GM23248 (cell line): ENCODE data around the gene LPIN3. TPM values are rescaled to one million over a fixed set of nuclear protein-coding genes. Genes with fewer than 3 reads are reported as not detected.

ENCODE experiments used
- DNase-seq: peaks from one replicate; pipeline ENCODE4 v3.0.0-alpha.2; 2015
- H2AFZ ChIP-seq: fragments of 200-600 bp; sonication (generic); 2 replicates; pipeline ENCODE4 v1.6.1; 2016; ENCODE audit warnings: antibody characterized with exemption
- H3F3A ChIP-seq: fragments of 200-600 bp; sonication (generic); 2 replicates; pipeline ENCODE4 v1.6.1; 2016; ENCODE audit warnings: mild to moderate bottlenecking, antibody characterized with exemption, mixed run types; ENCODE audit not compliant: insufficient read depth
- H3K27ac ChIP-seq: fragments of 200-600 bp; sonication (generic); 2 replicates; pipeline ENCODE4 v1.5.1; 2016; ENCODE audit warnings: mild to moderate bottlenecking
- H3K27me3 ChIP-seq: fragments of 200-600 bp; sonication (generic); replicated peaks from 2 replicates; pipeline ENCODE4 v1.6.1; 2016; ENCODE audit warnings: mild to moderate bottlenecking; ENCODE audit not compliant: insufficient read depth
- H3K36me3 ChIP-seq: fragments of 200-600 bp; sonication (generic); 2 replicates; pipeline ENCODE4 v1.6.1; 2016; ENCODE audit warnings: low read depth, mild to moderate bottlenecking
- H3K4me1 ChIP-seq: fragments of 200-600 bp; sonication (generic); 2 replicates; pipeline ENCODE4 v1.6.1; 2016; ENCODE audit warnings: mild to moderate bottlenecking; ENCODE audit not compliant: insufficient read depth
- H3K4me2 ChIP-seq: fragments of 200-600 bp; sonication (generic); one replicate; pipeline ENCODE4 v1.6.1; 2016; ENCODE audit warnings: mild to moderate bottlenecking; ENCODE audit not compliant: unreplicated experiment
- H3K4me3 ChIP-seq: fragments of 200-600 bp; sonication (generic); 2 replicates; pipeline ENCODE4 v1.5.1; 2016; ENCODE audit warnings: mild to moderate bottlenecking
- H3K79me2 ChIP-seq: fragments of 200-600 bp; sonication (generic); 2 replicates; pipeline ENCODE4 v1.6.1; 2016; ENCODE audit warnings: mild to moderate bottlenecking; ENCODE audit not compliant: insufficient read depth
- H3K9ac ChIP-seq: fragments of 200-600 bp; sonication (generic); 2 replicates; pipeline ENCODE4 v1.6.1; 2016; ENCODE audit warnings: mild to moderate bottlenecking
- H3K9me2 ChIP-seq: fragments of 200-600 bp; sonication (generic); 2 replicates; pipeline ENCODE4 v1.6.1; 2016; ENCODE audit warnings: mixed run types, mild to moderate bottlenecking, moderate library complexity; ENCODE audit not compliant: insufficient read depth
- H3K9me3 ChIP-seq: fragments of 200-600 bp; sonication (generic); one replicate; pipeline ENCODE4 v1.6.1; 2017; ENCODE audit warnings: low read depth
- H4K20me1 ChIP-seq: fragments of 200-600 bp; sonication (generic); 2 replicates; pipeline ENCODE4 v1.6.0; 2016; ENCODE audit not compliant: insufficient read depth
- EZH2 ChIP-seq: fragments of 200-600 bp; sonication (generic); IDR thresholded peaks from 2 replicates; pipeline ENCODE4 v1.6.1; 2018; ENCODE audit warnings: antibody characterized with exemption, mild to moderate bottlenecking; ENCODE audit not compliant: insufficient read depth, poor library complexity, severe bottlenecking
- EZH2phosphoT487 ChIP-seq: fragments of 200-600 bp; sonication (generic); IDR thresholded peaks from 2 replicates; pipeline ENCODE4 v1.6.1; 2018; ENCODE audit warnings: antibody characterized with exemption, moderate library complexity, mild to moderate bottlenecking, low read depth; ENCODE audit not compliant: insufficient read depth
- WGBS, 2 experiments: methylation state at CpG; one replicate each; pipeline ENCODE4 v1.1.6; 2015 to 2017; ENCODE audit warnings: low lambda C conversion rate in 2 of 2, low coverage in 1 of 2; ENCODE audit errors: missing lambda C conversion rate in 2 of 2; 5-methylcytosine and 5-hydroxymethylcytosine counted together
- in situ Hi-C: fragments of 300-500 bp; cut with MboI; formaldehyde crosslinking; loops from 2 replicates; pipeline ENCODE4 v1.15.0; 2020
- polyA plus RNA-seq: library from polyadenylated mRNA; unstranded; fragments of >200 nt; fragmentation: Nextera tagmentation; extraction: Ambion mirVana; gene quantifications from 2 replicates; pipeline ENCODE4 v1.2.1, GENCODE V29; 2016
- total RNA-seq: library from RNA; depleted of rRNA; stranded (reverse); fragments of >200 nt; shearing (Covaris generic); gene quantifications from 2 replicates; pipeline ENCODE4 v1.2.3, GENCODE V29; 2014

LPIN3 gene
- total and polyA plus RNA-seq, 2 experiments from 2014 or later = 11.5 to 13.0 TPM

DNA sequence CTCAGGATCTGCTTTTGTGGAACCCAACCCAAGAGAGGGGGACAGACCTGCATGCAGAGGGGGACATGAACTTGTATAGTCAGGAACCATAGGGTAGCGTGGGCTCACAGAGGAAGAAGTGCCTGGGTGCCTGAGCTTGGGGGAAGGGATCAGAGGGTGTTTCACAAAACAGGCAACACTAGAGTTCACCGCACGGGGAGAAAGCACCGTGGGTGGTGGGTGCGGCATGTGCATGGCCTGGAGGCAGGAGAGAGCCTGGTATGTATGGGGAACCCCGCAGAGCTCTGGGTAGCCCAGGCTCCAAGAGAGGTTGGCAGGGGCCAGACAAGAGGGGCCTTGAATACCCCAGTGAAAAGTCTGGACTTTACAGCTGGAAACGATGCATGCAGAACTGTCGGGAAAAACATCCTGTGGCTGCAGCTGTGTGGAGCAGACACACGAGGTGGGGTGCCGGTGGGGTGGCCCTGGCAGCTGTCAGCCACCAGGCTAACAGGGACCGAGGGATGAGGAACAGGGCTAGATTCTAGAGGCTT is 32.7 kb downstream of the LPIN3 start:
- Histone ChIP-seq H3K27ac (no peak overlapping the region), H3K36me3 (no peaks in the 10 kb centered on the region), H3K4me1 (no peaks in the 10 kb centered on the region), H3K9me2 (no peaks in the 10 kb centered on the region), H3K9me3 (no peaks in the 10 kb centered on the region), H3K9ac (no peak overlapping the region), H2AFZ (no peak overlapping the region), H3K79me2 (no peaks in the 10 kb centered on the region), H3K4me3 (no peak overlapping the region), H3K27me3 (peaks cover 13% of the 10 kb centered on the region), H3F3A (no peaks in the 10 kb centered on the region), H4K20me1 (no peaks in the 10 kb centered on the region), H3K4me2 (no peak overlapping the region)
- DNase-seq = no peak
- no peak for TF ChIP-seq EZH2phosphoT487
- no peak for TF ChIP-seq EZH2
- 57 to 61% methylated on average over 10 to 11 of the region's 11 CpGs for WGBS, 2 experiments
- in situ Hi-C loops = no loop called here

DNA sequence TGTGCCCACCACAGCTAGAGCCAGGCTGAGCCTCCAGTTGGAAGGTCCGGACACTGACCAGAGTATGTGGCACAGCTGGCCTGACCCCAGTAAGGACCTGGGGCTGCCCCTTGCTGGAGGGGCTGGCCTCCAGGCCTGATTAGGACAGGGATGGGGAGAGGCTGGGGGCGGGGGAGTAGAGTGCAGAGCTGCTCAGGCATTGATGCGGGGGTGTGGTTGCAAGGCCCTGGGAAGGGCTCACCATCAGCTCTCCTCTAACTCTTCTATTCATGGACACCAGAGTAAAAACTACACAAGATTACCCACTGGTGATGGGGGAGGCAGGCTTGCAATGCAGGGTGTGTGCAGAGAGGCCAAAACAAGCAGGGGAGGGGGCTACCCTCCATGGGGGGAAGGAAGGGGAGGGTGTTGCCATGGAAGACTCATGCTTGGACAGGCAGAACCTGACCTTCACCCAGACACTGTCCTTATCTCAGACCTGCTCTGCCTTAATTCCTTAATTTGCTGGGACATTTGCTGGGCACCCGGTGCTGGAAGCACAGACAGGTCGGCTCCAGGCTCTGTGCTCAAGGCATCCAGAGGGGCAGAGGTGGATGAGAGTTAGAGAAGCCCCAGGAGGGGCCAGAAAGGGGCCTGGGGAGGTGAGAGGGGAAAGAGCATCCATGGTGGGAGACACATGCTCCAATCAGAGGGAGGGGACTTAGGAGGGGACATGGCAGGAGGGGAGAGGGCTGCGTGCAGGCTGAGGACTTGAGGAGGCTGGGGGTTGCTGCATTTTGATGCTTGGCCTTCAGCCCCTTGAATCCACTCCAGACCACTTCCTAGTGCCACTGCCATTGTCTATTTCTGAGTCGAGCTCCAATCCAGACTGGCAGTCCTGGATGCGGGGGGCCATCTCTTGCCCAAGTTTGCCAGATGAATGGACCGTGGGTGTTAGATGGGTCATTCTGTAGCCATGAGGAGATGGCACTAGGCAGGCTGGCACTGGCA is 33.6 kb downstream of the LPIN3 start:
- in situ Hi-C loops = no loop called here
- Histone ChIP-seq H3K27ac (no peak overlapping the region), H3K9ac (no peak overlapping the region), H3K27me3 (peaks cover 17% of the 10 kb centered on the region), H3K4me2 (no peak overlapping the region), H3F3A (no peaks in the 10 kb centered on the region), H3K9me3 (no peaks in the 10 kb centered on the region), H3K4me3 (no peak overlapping the region), H2AFZ (no peak overlapping the region), H3K36me3 (no peaks in the 10 kb centered on the region), H3K9me2 (no peaks in the 10 kb centered on the region), H4K20me1 (no peaks in the 10 kb centered on the region), H3K4me1 (no peaks in the 10 kb centered on the region), H3K79me2 (no peaks in the 10 kb centered on the region)
- WGBS, 2 experiments = 40 to 54% methylated on average over 8 to 9 of the region's 9 CpGs
- TF ChIP-seq EZH2 (no peak), EZH2phosphoT487 (no peak)
- DNase-seq = no peak

DNA sequence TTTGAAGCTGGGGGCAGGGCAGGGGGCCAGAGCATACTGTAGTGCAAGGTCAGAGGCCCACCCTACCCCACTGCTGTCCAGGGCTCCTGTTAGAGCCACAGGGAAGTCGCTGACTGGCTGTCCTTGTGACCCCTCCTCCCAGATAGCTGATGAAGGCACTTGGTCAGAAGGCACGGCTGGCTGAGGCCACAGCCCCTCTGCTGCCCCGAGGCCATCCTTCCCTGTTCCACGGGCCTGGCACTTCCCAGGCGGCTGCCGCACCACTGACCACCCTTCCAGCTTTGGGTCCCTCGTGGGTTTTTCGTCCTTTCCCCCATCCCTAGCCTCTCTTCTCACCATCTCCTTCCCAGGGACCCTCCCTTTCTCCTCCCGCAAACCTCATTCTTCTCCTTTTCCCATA is 35.2 kb downstream of the LPIN3 start:
- Histone ChIP-seq H3K4me1 (no peaks in the 10 kb centered on the region), H3K27ac (no peak overlapping the region), H3K9me3 (no peaks in the 10 kb centered on the region), H3F3A (no peaks in the 10 kb centered on the region), H3K79me2 (no peaks in the 10 kb centered on the region), H3K27me3 (peaks cover 34% of the 10 kb centered on the region), H3K4me3 (no peak overlapping the region), H3K4me2 (no peak overlapping the region), H4K20me1 (no peaks in the 10 kb centered on the region), H2AFZ (no peak overlapping the region), H3K9me2 (no peaks in the 10 kb centered on the region), H3K36me3 (no peaks in the 10 kb centered on the region), H3K9ac (no peak overlapping the region)
- WGBS, 2 experiments = 72 to 79% methylated on average over 8 to 9 of the region's 9 CpGs
- TF ChIP-seq EZH2phosphoT487 (no peak), EZH2 (no peak)
- DNase-seq = no peak
- in situ Hi-C loops = no loop called here

DNA sequence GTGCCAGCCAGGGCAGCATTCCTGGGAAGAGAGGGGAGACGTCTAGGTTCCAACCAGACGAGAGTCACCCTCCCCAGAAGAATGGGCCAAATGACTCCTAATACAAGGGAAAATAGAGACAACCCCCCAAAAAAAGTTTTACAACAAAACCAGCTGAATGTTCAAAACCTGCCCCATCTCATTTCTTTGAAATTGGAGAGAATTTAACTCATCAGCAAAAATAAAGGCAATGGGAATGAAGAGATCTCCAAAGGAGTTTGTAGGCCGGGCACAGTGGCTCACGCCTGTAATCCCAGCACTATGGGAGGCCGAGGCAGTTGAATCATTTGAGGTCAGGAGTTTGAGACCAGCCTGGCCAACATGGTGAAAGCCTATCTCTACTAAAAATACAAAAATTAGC is 35.7 kb downstream of the LPIN3 start:
- Histone ChIP-seq H3K4me2 (no peak overlapping the region), H3K4me1 (no peaks in the 10 kb centered on the region), H3K9me2 (no peaks in the 10 kb centered on the region), H3K27ac (no peak overlapping the region), H3K9ac (no peak overlapping the region), H4K20me1 (no peaks in the 10 kb centered on the region), H3K9me3 (no peaks in the 10 kb centered on the region), H3K27me3 (peaks cover 36% of the 10 kb centered on the region), H3K79me2 (no peaks in the 10 kb centered on the region), H3K4me3 (no peak overlapping the region), H3K36me3 (no peaks in the 10 kb centered on the region), H2AFZ (no peak overlapping the region), H3F3A (no peaks in the 10 kb centered on the region)
- no peak for DNase-seq
- 58 to 70% methylated on average over 5 of the region's 5 CpGs for WGBS, 2 experiments
- in situ Hi-C loops = no loop called here
- no peak for TF ChIP-seq EZH2phosphoT487
- TF ChIP-seq EZH2 = no peak
